GM12874 (cell line): ENCODE results near the gene LINGO3.

ENCODE experiments used
- CTCF ChIP-seq: IDR thresholded peaks from 2 replicates; pipeline ENCODE4 v1.5.1; 2011; ENCODE audit warnings: low read depth, mild to moderate bottlenecking, control low read depth, low read length, moderate library complexity; ENCODE audit not compliant: insufficient read depth

LINGO3 gene

GRCh38 chr19:2268480-2268830 is 39.5 kb downstream of the LINGO3 start:
- no peak for TF ChIP-seq CTCF

- TF ChIP-seq CTCF: no peak
Measured at GRCh38 chr19:2266183-2266993, 41.6 kb downstream of the LINGO3 start.

GRCh38 chr19:2261438-2262172 is 46.3 kb downstream of the LINGO3 start:
- peak; percentile 75 for TF ChIP-seq CTCF

- TF ChIP-seq CTCF: no peak
Measured at GRCh38 chr19:2260341-2260805, 47.6 kb downstream of the LINGO3 start.

GRCh38 chr19:2259336-2259735 is 48.6 kb downstream of the LINGO3 start:
- TF ChIP-seq CTCF: no peak
